IMR-90 (cell line): ENCODE measurements around the gene DIPK1A.

Experiments used
- CTCF ChIP-seq: conservative IDR thresholded peaks from 2 replicates; pipeline ENCODE4 v1.5.1; 2012; ENCODE audit warnings: mild to moderate bottlenecking, low read depth, low read length, improper control_type of control experiment
- FOS ChIP-seq: fragments of 150-350 bp; IDR thresholded peaks from 2 replicates; pipeline ENCODE4 v1.6.1; 2016; ENCODE audit warnings: low read depth, low read length
- POLR2A ChIP-seq: IDR thresholded peaks from 2 replicates; pipeline ENCODE4 v1.6.1; 2012; ENCODE audit warnings: mild to moderate bottlenecking, low read depth, low read length

- TF ChIP-seq POLR2A (no peak), CTCF (no peak), FOS (no peak)
These were observed 10.1 kb downstream of the DIPK1A start for GRCh38 chr1:92951141-92951582.
